IPS DF 6.9 (cell line): Measurements from ENCODE around the gene L1CAM.

Experiments used
- DNase-seq: peaks from one replicate; pipeline ENCODE4 v3.0.0-alpha.2; 2013; ENCODE audit warnings: low read depth, low spot score
- H3K27ac ChIP-seq: one replicate; pipeline ENCODE4 v1.5.1; 2013; ENCODE audit warnings: low read length, control low read depth
- H3K27me3 ChIP-seq: 2 replicates; pipeline ENCODE4 v1.6.1; 2013; ENCODE audit warnings: mild to moderate bottlenecking, low read length; ENCODE audit not compliant: control insufficient read depth, insufficient read depth
- H3K36me3 ChIP-seq: 2 replicates; pipeline ENCODE4 v1.6.1; 2013; ENCODE audit warnings: low read length; ENCODE audit not compliant: control insufficient read depth, insufficient read depth
- H3K4me1 ChIP-seq: 2 replicates; pipeline ENCODE4 v1.6.1; 2013; ENCODE audit warnings: low read length; ENCODE audit not compliant: control insufficient read depth, insufficient read depth
- H3K4me3 ChIP-seq: 2 replicates; pipeline ENCODE4 v1.5.1; 2013; ENCODE audit warnings: mild to moderate bottlenecking, low read length
- H3K9me3 ChIP-seq: 2 replicates; pipeline ENCODE4 v1.6.1; 2013; ENCODE audit warnings: low read length, inconsistent platforms; ENCODE audit not compliant: control insufficient read depth, insufficient read depth
- WGBS: extraction: QIAGEN DNeasy Blood & Tissue Kit; methylation state at CpG from one replicate; pipeline ENCODE4 v1.1.7; 2013; ENCODE audit warnings: mixed read lengths, missing lambda C conversion rate; ENCODE audit not compliant: insufficient read length, insufficient coverage; 5-methylcytosine and 5-hydroxymethylcytosine counted together

L1CAM gene

GRCh38 chrX:153868576-153869472 is 17.1 kb downstream of the L1CAM start:
- Histone ChIP-seq H3K27ac (no peak overlapping the region), H3K36me3 (peaks cover 7% of the 10 kb centered on the region), H3K4me1 (no peaks in the 10 kb centered on the region; the same call in 1 of the 2 replicates), H3K4me3 (no peak overlapping the region), H3K9me3 (no peaks in the 10 kb centered on the region), H3K27me3 (no peaks in the 10 kb centered on the region)
- WGBS, result no CpG with 5 or more reads among the region's 26 CpGs
- DNase-seq, result no peak

GRCh38 chrX:153867671-153868070 is 18.3 kb downstream of the L1CAM start:
- Histone ChIP-seq H3K36me3 (peaks cover 7% of the 10 kb centered on the region), H3K4me3 (no peak overlapping the region), H3K27me3 (no peaks in the 10 kb centered on the region), H3K4me1 (no peaks in the 10 kb centered on the region; the same call in 1 of the 2 replicates), H3K9me3 (no peaks in the 10 kb centered on the region), H3K27ac (no peak overlapping the region)
- DNase-seq, result no peak
- WGBS, result no CpG with 5 or more reads among the region's 13 CpGs

- no peaks in the 10 kb centered on the region; the same call in 1 of the 2 replicates for H3K4me1 ChIP-seq
- no peak overlapping the region for H3K4me3 ChIP-seq
- WGBS, result no CpG with 5 or more reads among the region's 9 CpGs
- H3K9me3 ChIP-seq, result no peaks in the 10 kb centered on the region
- no peak for DNase-seq
- H3K27ac ChIP-seq, result no peak overlapping the region
- peaks cover 7% of the 10 kb centered on the region for H3K36me3 ChIP-seq
- H3K27me3 ChIP-seq, result no peaks in the 10 kb centered on the region
Measured at GRCh38 chrX:153867139-153867538, 18.8 kb downstream of the L1CAM start.

- Histone ChIP-seq H3K4me3 (no peak overlapping the region), H3K9me3 (no peaks in the 10 kb centered on the region), H3K27me3 (no peaks in the 10 kb centered on the region), H3K36me3 (peaks cover 7% of the 10 kb centered on the region), H3K4me1 (peaks cover 1% of the 10 kb centered on the region), H3K27ac (no peak overlapping the region)
- no CpG with 5 or more reads among the region's 22 CpGs for WGBS
- DNase-seq, result no peak
Measured at GRCh38 chrX:153866302-153867019, 19.5 kb downstream of the L1CAM start.

GRCh38 chrX:153865685-153866084 is 20.3 kb downstream of the L1CAM start:
- Histone ChIP-seq H3K27ac (no peak overlapping the region), H3K9me3 (no peaks in the 10 kb centered on the region), H3K4me1 (peaks cover 1% of the 10 kb centered on the region; the same call in 1 of the 2 replicates), H3K36me3 (peaks cover 7% of the 10 kb centered on the region), H3K4me3 (no peak overlapping the region), H3K27me3 (no peaks in the 10 kb centered on the region)
- DNase-seq, result no peak
- WGBS, result no CpG with 5 or more reads among the region's 9 CpGs

- Histone ChIP-seq H3K27ac (no peak overlapping the region), H3K4me3 (no peak overlapping the region), H3K36me3 (peaks cover 7% of the 10 kb centered on the region), H3K9me3 (no peaks in the 10 kb centered on the region), H3K27me3 (no peaks in the 10 kb centered on the region), H3K4me1 (peaks cover 1% of the 10 kb centered on the region; the same call in 1 of the 2 replicates)
- no CpG with 5 or more reads among the region's 11 CpGs for WGBS
- no peak for DNase-seq
Measured at GRCh38 chrX:153865321-153865580, 20.7 kb downstream of the L1CAM start.

- no peak for DNase-seq
- no peaks in the 10 kb centered on the region for H3K9me3 ChIP-seq
- no peaks in the 10 kb centered on the region for H3K27me3 ChIP-seq
- H3K4me1 ChIP-seq, result peaks cover 1% of the 10 kb centered on the region; the same call in 1 of the 2 replicates
- peaks cover 7% of the 10 kb centered on the region for H3K36me3 ChIP-seq
- no peak overlapping the region for H3K27ac ChIP-seq
- WGBS, result no CpG with 5 or more reads among the region's 30 CpGs
- H3K4me3 ChIP-seq, result no peak overlapping the region; the same call in 1 of the 2 replicates
Measured at GRCh38 chrX:153864561-153865320, 21.2 kb downstream of the L1CAM start.

GRCh38 chrX:153864101-153864500 is 21.9 kb downstream of the L1CAM start:
- no CpG with 5 or more reads among the region's 10 CpGs for WGBS
- DNase-seq, result no peak
- Histone ChIP-seq H3K4me3 (no peak overlapping the region), H3K27ac (no peak overlapping the region), H3K27me3 (no peaks in the 10 kb centered on the region), H3K9me3 (no peaks in the 10 kb centered on the region), H3K36me3 (peaks cover 7% of the 10 kb centered on the region), H3K4me1 (peaks cover 1% of the 10 kb centered on the region; the same call in 1 of the 2 replicates)

GRCh38 chrX:153863251-153863991 is 22.6 kb downstream of the L1CAM start:
- Histone ChIP-seq H3K4me3 (no peak overlapping the region), H3K27ac (no peak overlapping the region), H3K27me3 (no peaks in the 10 kb centered on the region), H3K9me3 (no peaks in the 10 kb centered on the region), H3K4me1 (peaks cover 1% of the 10 kb centered on the region; the same call in 1 of the 2 replicates), H3K36me3 (peaks cover 7% of the 10 kb centered on the region)
- WGBS, result no CpG with 5 or more reads among the region's 28 CpGs
- DNase-seq, result no peak
